Measurements from ENCODE around the gene HES2. TPM values are rescaled to one million over a fixed set of nuclear protein-coding genes. Genes with fewer than 3 reads are reported as not detected.

HES2 gene
- total RNA-seq, 1 donor from 2014 or later: 0.10 TPM

DNA sequence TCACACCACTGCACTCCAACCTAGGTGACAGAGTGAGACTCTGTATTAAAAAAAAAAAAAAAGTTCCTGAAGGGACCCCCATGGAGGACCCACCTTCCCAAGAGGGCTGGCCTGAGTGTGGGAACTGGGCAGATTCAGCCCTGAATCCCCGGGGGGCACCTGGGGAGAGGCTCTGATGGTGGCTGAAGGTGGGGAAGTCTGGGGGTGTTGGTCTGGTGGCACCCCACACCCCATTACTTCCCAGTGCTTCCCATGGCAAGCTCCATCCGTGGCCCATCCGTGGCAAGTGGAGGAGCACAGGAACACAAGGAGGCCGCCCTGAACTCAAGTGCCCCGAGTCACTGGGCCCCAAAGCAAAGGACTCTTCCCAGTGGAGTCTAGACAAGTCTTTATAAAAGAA, 47.0 kb upstream of the HES2 start:
- Mint-ChIP-seq H3K27me3 (ENCODE audit: unreplicated experiment) (peaks cover 19% of the 10 kb centered on the region), H3K9me3 (ENCODE audit: unreplicated experiment) (no peaks in the 10 kb centered on the region), H3K4me3 (ENCODE audit: unreplicated experiment) (no peak overlapping the region), H3K36me3 (ENCODE audit: low read depth, unreplicated experiment) (peaks cover 31% of the 10 kb centered on the region), H3K4me1 (ENCODE audit: unreplicated experiment) (peaks cover 2% of the 10 kb centered on the region), H3K27ac (ENCODE audit: unreplicated experiment) (no peak overlapping the region)
- no peak for TF ChIP-seq CTCF (IDR thresholded peaks at IDR 0.05; ENCODE audit: unreplicated experiment)
- DNase-seq (ENCODE audit: low spot score): no peak

DNA sequence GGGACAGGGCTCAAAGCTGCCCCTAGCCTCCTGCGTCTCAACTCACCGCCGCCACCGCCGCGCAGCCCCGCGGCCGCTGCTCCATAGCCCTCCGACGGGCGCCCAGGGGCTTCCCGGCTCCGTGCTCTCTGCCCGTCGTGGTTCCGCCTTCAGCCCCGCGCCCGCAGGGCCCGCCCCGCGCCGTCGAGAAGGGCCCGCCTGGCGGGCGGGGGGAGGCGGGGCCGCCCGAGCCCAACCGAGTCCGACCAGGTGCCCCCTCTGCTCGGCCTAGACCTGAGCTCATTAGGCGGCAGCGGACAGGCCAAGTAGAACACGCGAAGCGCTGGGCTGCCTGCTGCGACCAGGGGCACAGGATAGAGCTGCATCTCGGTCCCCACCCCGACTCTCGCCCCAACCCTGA, 46.3 kb upstream of the HES2 start, which contains the start of gene TNFRSF25:
TSS of gene TNFRSF25 (minus strand) at position 151 of the 400 bp plus-strand sequence. CDS start at position 85, 66 bp downstream.
- Mint-ChIP-seq H3K27me3 (ENCODE audit: unreplicated experiment) (peaks cover 19% of the 10 kb centered on the region), H3K27ac (ENCODE audit: unreplicated experiment) (no peak within 1 kb of the TSS), H3K4me3 (ENCODE audit: unreplicated experiment) (no peak within 1 kb of the TSS), H3K4me1 (ENCODE audit: unreplicated experiment) (peaks cover 4% of the 10 kb centered on the region), H3K36me3 (ENCODE audit: low read depth, unreplicated experiment) (peaks cover 32% of the 10 kb centered on the region), H3K9me3 (ENCODE audit: unreplicated experiment) (no peaks in the 10 kb centered on the region)
- TF ChIP-seq CTCF (IDR thresholded peaks at IDR 0.05; ENCODE audit: unreplicated experiment): no peak
- no peak for DNase-seq (ENCODE audit: low spot score)

- Mint-ChIP-seq H3K9me3 (ENCODE audit: unreplicated experiment) (no peaks in the 10 kb centered on the region), H3K4me3 (ENCODE audit: unreplicated experiment) (no peak overlapping the region), H3K27me3 (ENCODE audit: unreplicated experiment) (peaks cover 19% of the 10 kb centered on the region), H3K36me3 (ENCODE audit: low read depth, unreplicated experiment) (peaks cover 35% of the 10 kb centered on the region), H3K4me1 (ENCODE audit: unreplicated experiment) (peaks cover 7% of the 10 kb centered on the region), H3K27ac (ENCODE audit: unreplicated experiment) (no peak overlapping the region)
- DNase-seq (ENCODE audit: low spot score): no peak
- TF ChIP-seq CTCF (IDR thresholded peaks at IDR 0.05; ENCODE audit: unreplicated experiment): no peak
These were observed 45.8 kb upstream of the HES2 start for GRCh38 chr1:6465461-6466005.

GRCh38 chr1:6464915-6465314, 45.2 kb upstream of the HES2 start:
- H3K9me3 Mint-ChIP-seq (ENCODE audit: unreplicated experiment): no peaks in the 10 kb centered on the region
- peak overlapping the region; percentile 53 for H3K27ac Mint-ChIP-seq (ENCODE audit: unreplicated experiment)
- H3K27me3 Mint-ChIP-seq (ENCODE audit: unreplicated experiment): peaks cover 19% of the 10 kb centered on the region
- peaks cover 30% of the 10 kb centered on the region for H3K36me3 Mint-ChIP-seq (ENCODE audit: low read depth, unreplicated experiment)
- peak overlapping the region; percentile 82 for H3K4me3 Mint-ChIP-seq (ENCODE audit: unreplicated experiment)
- no peak for DNase-seq (ENCODE audit: low spot score)
- peaks cover 7% of the 10 kb centered on the region for H3K4me1 Mint-ChIP-seq (ENCODE audit: unreplicated experiment)
- TF ChIP-seq CTCF (IDR thresholded peaks at IDR 0.05; ENCODE audit: unreplicated experiment): no peak

GRCh38 chr1:6464514-6464836, 44.8 kb upstream of the HES2 start:
- peak overlapping the region; percentile 53 for H3K27ac Mint-ChIP-seq (ENCODE audit: unreplicated experiment)
- H3K4me1 Mint-ChIP-seq (ENCODE audit: unreplicated experiment): peaks cover 7% of the 10 kb centered on the region
- H3K36me3 Mint-ChIP-seq (ENCODE audit: low read depth, unreplicated experiment): peaks cover 30% of the 10 kb centered on the region
- no peak for TF ChIP-seq CTCF (IDR thresholded peaks at IDR 0.05; ENCODE audit: unreplicated experiment)
- H3K27me3 Mint-ChIP-seq (ENCODE audit: unreplicated experiment): peaks cover 19% of the 10 kb centered on the region
- H3K4me3 Mint-ChIP-seq (ENCODE audit: unreplicated experiment): peak overlapping the region; percentile 82
- no peaks in the 10 kb centered on the region for H3K9me3 Mint-ChIP-seq (ENCODE audit: unreplicated experiment)
- DNase-seq (ENCODE audit: low spot score): no peak

All from endothelial cell (in vitro differentiated cells).